Measurements from ENCODE around the gene ZBTB24.
"Not testable (repeated sequence)": the region's sequence is repeated elsewhere in the genome, so short reads cannot be mapped to it uniquely, and the experiment has no call there.

ZBTB24 gene

GRCh38 chr6:109482905-109483734 is at the start of gene ZBTB24:
TSS of gene ZBTB24 (minus strand) at chr6:109483219. CDS start at chr6:109482026, 1,193 bp downstream.
- Histone ChIP-seq H3K27ac (peak within 1 kb of the TSS; percentile 68 to 97 (median 90)), H3K4me3 (peak within 1 kb of the TSS; percentile 74 to 100 (median 97))

- Histone ChIP-seq H3K4me3 (no peak overlapping the region), H3K27ac (no peak overlapping the region)
Observed at GRCh38 chr6:109531446-109531845, 48.4 kb upstream of the ZBTB24 start.

- no peak overlapping the region for H3K4me3 ChIP-seq
- H3K27ac ChIP-seq: no peak overlapping the region
Observed at GRCh38 chr6:109527989-109528388, 45.0 kb upstream of the ZBTB24 start.

GRCh38 chr6:109526905-109527628 is 44.0 kb upstream of the ZBTB24 start:
- H3K4me3 ChIP-seq: no peak overlapping the region

GRCh38 chr6:109524129-109524528 is 41.1 kb upstream of the ZBTB24 start:
- H3K4me3 ChIP-seq: no peak overlapping the region

More at GRCh38 chr6:109526905-109527628, 44.0 kb upstream of the ZBTB24 start:
- no peak overlapping the region for H3K27ac ChIP-seq

GRCh38 chr6:109523478-109523877 is 40.5 kb upstream of the ZBTB24 start:
- H3K4me3 ChIP-seq: no peak overlapping the region
- H3K27ac ChIP-seq: no peak overlapping the region

More at GRCh38 chr6:109524129-109524528, 41.1 kb upstream of the ZBTB24 start:
- no peak overlapping the region for H3K27ac ChIP-seq

GRCh38 chr6:109521080-109521479 is 38.1 kb upstream of the ZBTB24 start:
- H3K27ac ChIP-seq: no peak overlapping the region

GRCh38 chr6:109519647-109520046 is 36.6 kb upstream of the ZBTB24 start:
- H3K4me3 ChIP-seq, H3K27ac ChIP-seq: not testable (repeated sequence)

More at GRCh38 chr6:109521080-109521479, 38.1 kb upstream of the ZBTB24 start:
- H3K4me3 ChIP-seq: no peak overlapping the region

GRCh38 chr6:109516929-109517328 is 33.9 kb upstream of the ZBTB24 start:
- no peak overlapping the region for H3K27ac ChIP-seq

GRCh38 chr6:109515781-109516409 is 32.9 kb upstream of the ZBTB24 start:
- peak overlapping the region in 1 of 7 experiments; percentile 4 for H3K4me3 ChIP-seq
- no peak overlapping the region for H3K27ac ChIP-seq

More at GRCh38 chr6:109516929-109517328, 33.9 kb upstream of the ZBTB24 start:
- no peak overlapping the region for H3K4me3 ChIP-seq

GRCh38 chr6:109514946-109515345 is 31.9 kb upstream of the ZBTB24 start:
- H3K4me3 ChIP-seq: no peak overlapping the region
- H3K27ac ChIP-seq: no peak overlapping the region

GRCh38 chr6:109513571-109514071 is 30.6 kb upstream of the ZBTB24 start:
- Histone ChIP-seq H3K4me3 (no peak overlapping the region), H3K27ac (no peak overlapping the region)

- Histone ChIP-seq H3K4me3 (no peak overlapping the region), H3K27ac (no peak overlapping the region)
Observed at GRCh38 chr6:109512271-109512817, 29.3 kb upstream of the ZBTB24 start.

- no peak overlapping the region for H3K27ac ChIP-seq
- H3K4me3 ChIP-seq: no peak overlapping the region
Observed at GRCh38 chr6:109511832-109512231, 28.8 kb upstream of the ZBTB24 start.

GRCh38 chr6:109510358-109510757 is 27.3 kb upstream of the ZBTB24 start:
- Histone ChIP-seq H3K4me3 (no peak overlapping the region), H3K27ac (no peak overlapping the region)

- no peak overlapping the region for H3K4me3 ChIP-seq
- H3K27ac ChIP-seq: no peak overlapping the region
Observed at GRCh38 chr6:109508166-109508860, 25.3 kb upstream of the ZBTB24 start.

GRCh38 chr6:109507490-109508072 is 24.6 kb upstream of the ZBTB24 start:
- H3K4me3 ChIP-seq: no peak overlapping the region
- H3K27ac ChIP-seq: no peak overlapping the region

- Histone ChIP-seq H3K4me3 (no peak overlapping the region), H3K27ac (no peak overlapping the region)
Observed at GRCh38 chr6:109506841-109507240, 23.8 kb upstream of the ZBTB24 start.

GRCh38 chr6:109506314-109506713 is 23.3 kb upstream of the ZBTB24 start:
- H3K27ac ChIP-seq: no peak overlapping the region

More at GRCh38 chr6:109506314-109506713, 23.3 kb upstream of the ZBTB24 start:
- H3K4me3 ChIP-seq: no peak overlapping the region

Measured in skin epidermis (tissue), 12 donors.